Stimulated activated CD4-positive, alpha-beta T cell treated with anti-CD3 and anti-CD28 coated beads, Interleukin-4, amount 100 ng/mL, for 24 hours (primary cell): ENCODE results near the gene CELF3.
"Not testable (repeated sequence)": the region's sequence is repeated elsewhere in the genome, so short reads cannot be mapped to it uniquely, and the experiment has no call there.

Experiments used
- DNase-seq: peaks from one replicate; pipeline ENCODE4 v3.0.0-alpha.2; 2020

The CELF3 gene

DNA sequence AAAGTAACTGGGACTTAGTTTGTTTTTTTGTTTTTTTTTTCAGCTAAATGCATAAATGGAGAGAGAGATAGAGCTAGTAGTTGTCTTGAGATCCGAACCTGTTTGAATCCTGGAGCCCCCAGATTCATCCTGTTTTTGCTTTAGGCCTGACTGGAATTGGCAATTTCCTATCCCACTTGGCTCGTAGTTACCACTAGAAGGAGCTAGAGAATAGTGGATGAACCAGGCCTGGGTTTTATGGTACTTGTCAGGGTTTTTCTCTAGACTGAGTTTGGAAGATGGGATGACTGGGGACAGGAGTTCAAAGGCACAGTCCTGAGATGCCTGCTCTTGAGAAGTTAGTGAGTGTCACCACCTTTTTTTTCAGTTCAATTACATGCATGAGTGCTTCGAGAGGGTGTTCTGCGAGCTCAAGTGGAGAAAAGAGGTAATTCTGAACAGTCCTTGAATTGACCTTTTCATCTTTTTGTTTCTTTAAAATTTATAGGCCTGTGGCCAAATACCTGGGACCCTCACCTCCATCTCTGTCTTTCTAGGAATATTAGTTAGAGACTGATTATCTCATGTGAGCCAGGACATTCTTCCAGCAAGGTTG lies 23.4 kb downstream of the CELF3 start:
- no peak for DNase-seq

DNA sequence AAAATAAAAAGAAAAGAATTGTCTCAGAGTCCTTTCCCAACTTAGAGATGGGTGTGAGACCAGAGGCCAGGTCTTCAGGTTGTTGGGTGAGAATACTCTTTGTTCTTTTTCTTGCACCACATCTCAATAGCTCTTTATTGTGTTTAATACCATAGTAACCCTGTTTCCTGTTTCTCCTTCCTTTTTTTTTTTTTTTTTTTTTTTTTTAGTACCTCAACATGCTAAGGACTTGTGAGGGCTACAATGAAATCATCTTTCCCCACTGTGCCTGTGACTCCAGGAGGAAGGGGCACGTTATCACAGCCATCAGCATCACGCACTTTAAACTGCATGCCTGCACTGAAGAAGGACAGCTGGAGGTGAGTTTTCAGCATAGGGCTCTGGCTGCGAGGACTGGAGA lies 24.4 kb downstream of the CELF3 start:
- DNase-seq, result no peak

DNA sequence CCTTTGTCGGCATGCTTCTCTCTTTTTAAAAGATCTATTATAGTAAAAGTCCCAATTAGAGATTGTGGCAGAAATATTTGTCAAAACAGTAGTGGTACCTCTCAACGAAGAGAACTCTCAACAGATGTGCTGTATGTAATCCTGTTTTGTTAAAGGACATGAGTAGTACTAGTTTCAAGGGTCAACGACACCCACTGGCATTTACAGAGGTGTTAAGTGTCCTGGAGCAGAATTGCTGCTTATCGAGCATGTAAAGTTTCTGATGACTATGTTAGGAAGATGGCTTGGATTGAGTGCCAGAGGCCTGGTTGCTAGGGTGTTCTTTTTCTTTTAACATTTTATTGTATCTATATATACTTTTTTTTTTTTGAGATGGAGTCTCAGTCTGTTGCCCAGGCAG lies 27.1 kb downstream of the CELF3 start:
- no peak for DNase-seq

DNA sequence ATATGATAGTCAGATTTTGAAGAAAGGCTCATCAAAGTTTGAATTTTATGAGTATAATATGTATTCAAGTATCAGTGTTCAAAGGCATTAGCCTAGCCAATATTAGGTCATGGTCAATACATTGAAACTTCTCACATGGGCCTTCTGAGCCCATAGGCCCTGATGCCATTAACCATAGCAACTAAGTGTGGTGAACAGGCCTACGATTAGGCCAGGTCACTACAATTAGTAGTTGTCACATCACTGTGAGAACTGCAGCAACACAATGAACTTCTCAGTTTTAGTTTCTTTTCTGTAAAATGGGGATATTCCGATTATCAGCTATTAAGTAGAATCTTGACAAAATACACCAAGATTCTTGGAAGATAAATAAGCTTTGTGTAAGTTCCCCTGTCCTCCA lies 30.0 kb downstream of the CELF3 start:
- no peak for DNase-seq

DNA sequence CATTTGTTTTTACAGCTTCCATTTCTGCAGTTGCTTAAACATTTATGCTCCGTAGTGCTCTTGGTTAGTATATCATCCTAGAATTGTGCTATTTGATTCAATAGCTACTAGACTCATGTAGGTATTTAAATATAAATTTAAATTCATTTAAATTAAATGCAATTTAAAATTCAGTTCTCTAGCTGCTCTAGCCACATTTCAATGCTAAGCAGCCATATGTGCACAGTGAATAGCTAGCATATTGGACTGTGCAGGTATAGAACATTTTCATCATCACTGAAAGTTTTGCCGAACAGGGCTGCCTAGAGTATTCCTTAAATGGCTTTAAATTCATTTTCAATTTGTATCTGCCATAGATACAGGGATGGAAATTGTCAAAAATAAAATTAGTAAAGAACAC lies 32.5 kb downstream of the CELF3 start:
- no peak for DNase-seq

DNA sequence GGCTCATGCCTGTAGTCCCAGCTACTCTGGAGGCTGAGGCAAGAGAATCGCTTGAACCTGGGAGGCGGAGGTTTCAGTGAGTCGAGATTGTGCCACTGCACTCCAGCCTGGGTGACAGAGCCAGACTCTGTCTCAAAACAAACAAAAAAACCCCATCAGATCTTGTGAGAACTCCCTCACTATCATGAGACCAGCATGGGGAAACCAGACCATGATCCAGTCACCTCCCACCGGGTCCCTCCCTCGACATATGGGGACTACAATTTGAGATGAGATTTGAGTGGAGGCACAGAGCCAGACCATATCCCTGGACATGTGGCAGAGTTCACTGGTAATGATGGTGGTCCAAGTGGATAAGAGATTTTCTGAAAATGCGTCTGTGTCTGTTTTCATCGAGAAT lies 33.7 kb downstream of the CELF3 start:
- DNase-seq, result not testable (repeated sequence)

DNA sequence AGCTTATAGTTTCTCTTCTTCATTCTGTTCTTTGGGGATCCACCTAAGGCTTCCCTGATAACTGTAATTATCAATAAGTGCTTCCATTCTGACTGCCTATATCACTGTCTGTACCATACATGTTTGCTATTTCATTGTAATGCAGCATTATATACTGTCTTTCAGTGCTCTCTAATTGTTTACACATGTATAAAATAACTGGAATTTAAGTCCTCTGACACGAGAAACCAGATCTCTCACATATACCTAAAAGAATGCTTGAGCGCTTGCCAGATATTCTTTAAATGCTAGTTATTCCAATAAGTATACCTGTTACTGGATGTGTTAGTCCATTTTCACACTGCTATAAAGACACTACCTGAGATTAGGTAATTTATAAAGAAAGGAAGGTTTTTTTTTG lies 34.7 kb downstream of the CELF3 start:
- no peak for DNase-seq

DNA sequence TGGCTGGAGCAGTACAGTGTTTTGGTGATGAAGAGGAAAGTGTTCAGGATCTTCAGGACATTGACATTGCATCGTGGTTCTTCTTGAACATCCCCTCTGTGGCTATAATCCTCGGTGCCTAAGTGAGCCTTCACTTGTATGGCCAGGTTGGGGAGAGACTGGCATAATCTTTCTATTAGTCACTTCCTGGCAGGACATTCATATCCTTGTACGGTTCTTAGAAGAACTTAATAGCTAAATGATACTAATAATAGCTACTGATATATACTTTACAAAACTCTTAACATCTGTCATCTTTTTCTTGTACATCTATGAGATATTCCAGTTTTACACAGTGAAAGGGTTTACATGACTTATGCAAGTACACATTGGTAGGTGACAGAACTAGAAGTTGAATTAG lies 35.8 kb downstream of the CELF3 start:
- DNase-seq, result no peak

DNA sequence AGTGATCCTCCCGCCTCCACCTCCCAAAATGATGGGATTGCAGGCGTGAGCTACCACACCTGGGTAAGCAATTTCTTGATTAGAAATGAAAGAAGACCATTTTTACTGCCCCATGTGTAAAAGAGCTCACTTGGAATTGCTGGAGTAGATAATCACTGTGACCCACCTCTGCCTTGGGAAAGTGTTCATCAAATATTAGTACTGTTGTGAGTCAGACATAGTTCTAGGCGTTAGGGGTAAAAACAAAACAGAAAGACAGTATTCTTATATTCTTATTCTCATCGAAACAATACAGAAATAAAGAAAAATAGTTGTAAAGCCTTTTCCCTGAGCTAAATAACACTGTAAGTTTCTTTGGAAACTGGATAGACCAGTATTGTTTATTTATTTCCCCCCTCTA lies 36.2 kb downstream of the CELF3 start:
- no peak for DNase-seq

DNA sequence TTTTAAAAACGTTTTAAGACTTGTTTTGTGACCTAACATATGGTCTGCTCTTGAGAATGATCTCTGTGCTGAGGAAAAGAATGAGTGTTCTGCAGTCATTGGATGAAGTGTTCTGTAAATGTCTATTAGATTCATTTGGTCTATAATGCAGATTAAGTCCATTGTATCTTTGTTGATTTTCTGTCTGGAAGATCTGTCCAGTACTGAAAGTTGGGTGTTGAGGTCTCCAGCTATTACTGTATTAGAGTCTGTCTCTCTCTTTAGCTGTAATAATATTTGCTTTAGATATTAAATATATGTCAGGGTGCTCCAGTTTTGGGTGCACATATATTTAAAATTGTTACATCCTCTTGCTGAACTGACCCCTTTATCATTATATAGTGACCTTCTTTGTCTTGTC lies 43.2 kb downstream of the CELF3 start:
- DNase-seq, result no peak

DNA sequence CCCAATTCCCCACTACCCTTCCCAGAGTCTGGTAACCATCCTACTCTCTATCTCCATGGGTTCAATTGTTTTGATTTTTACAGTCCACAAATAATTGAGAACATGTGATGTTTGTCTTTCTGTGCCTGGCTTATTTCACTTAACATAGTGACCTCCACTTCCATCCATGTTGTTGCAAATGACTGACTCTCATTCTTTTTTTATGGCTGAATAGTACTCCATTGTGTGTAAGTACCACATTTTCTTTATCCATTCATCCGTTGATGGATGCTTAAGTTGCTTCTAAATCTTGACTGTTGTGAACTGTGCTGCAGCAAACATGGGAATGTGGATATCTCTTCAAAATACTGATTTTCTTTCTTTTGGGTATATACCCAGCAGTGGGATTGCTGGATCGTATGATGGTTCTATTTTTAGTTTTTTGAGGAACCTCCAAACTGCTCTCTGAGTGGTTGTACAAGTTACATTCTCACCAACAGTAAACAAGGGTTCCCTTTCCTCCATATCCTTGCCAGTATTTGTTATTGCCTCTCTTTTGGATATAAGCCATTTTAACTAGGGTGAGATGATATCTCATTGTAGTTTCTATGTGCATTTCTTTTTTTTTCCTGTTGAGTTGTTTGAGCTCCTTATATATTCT lies 46.4 kb downstream of the CELF3 start:
- DNase-seq, result not testable (repeated sequence)

DNA sequence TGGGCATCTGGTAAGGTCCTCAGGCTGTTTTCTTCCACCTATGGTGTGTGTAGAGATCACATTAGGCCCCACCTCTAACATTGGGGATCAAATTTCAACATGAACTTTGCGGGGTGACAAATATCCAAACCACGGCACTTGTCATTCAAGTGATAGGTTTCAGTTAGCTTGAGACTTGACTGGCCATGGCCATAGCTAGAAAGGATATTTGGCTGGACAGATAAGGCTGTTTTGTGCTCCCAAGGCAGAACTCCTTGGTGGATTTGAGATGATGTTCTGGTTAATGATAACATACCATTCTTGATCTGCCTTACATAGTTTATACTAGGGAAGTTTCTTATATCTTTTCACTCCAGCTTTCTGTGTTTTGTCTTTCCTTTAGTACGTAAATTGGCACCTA lies 48.5 kb downstream of the CELF3 start:
- no peak for DNase-seq

DNA sequence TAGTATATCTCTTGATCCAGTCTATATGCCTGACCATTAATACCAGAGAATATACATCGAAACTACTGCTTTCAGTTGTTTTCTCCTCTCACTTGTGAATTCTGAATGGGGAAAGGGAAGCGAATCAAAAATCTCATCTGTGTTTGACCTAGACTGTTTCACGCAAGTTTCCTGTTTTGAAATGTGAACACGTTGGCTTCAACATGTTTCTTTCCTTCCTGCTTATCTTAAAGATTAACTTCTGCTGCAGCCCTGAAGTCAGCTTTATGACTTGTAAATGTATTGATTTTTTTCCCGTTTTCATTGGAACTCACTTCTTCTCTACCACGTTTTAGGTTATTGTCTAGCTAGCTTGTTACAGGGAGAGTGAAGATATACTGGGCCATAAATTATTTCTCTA lies 54.9 kb downstream of the CELF3 start:
- DNase-seq, result no peak

DNA sequence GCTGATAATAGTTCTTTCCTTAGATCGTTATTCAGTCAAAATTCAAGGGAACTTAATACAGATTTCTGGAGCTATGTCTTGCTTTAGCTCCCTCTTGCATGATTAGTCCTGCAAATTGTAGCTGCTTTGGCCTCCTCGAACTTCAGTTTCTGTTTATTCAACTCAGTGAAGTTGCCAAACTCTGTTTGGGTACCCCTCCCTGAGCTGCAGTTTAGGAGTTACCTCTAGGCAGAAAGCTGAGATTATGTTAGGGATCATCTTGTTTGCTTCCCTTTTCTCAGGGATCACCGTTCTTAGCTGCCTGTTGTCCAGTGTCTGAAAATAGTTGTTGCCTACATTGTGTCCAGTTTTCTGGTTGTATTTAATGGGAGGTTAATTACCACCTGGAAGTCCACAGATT lies 61.2 kb downstream of the CELF3 start:
- DNase-seq, result no peak

DNA sequence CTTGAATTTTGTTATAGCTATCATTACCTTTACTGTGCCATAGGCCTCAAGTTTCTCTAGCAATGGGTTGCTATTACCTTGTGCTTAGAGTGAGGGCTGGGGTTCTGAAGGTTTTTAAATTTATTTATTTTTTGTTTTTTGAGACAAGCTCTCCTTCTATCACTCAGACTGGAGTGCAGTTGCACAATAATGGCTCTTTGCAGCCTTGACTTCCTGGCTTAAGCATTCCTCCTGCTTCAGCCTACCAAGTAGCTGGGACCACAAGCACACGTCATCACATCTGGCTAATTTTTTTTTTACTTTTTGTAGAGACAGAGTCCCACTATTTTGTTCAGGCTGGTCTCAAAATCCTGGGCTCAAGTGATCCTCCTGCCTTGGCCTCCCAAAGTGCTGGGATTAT lies 63.2 kb downstream of the CELF3 start:
- no peak for DNase-seq
